ENCODE results near the gene DNAJB11.
"Not testable (repeated sequence)": the region's sequence is repeated elsewhere in the genome, so short reads cannot be mapped to it uniquely, and the experiment has no call there.

DNAJB11 gene

GRCh38 chr3:186627852-186628414, 57.4 kb downstream of the DNAJB11 start:
- no peak overlapping the region for H3K27ac ChIP-seq
- no peak for TF ChIP-seq ZFX (IDR thresholded peaks at IDR 0.05)
- TF ChIP-seq CTCF (conservative IDR thresholded peaks at IDR 0.05), result no peak

- no peak overlapping the region for H3K27ac ChIP-seq
- no peak for TF ChIP-seq ZFX (IDR thresholded peaks at IDR 0.05)
- TF ChIP-seq CTCF (conservative IDR thresholded peaks at IDR 0.05), result no peak
These were observed 58.2 kb downstream of the DNAJB11 start for GRCh38 chr3:186628756-186629155.

- TF ChIP-seq ZFX (IDR thresholded peaks at IDR 0.05) (no peak), CTCF (conservative IDR thresholded peaks at IDR 0.05) (no peak)
- H3K27ac ChIP-seq, result no peak overlapping the region
These were observed 60.6 kb downstream of the DNAJB11 start for GRCh38 chr3:186630950-186631641.

- no peak for TF ChIP-seq CTCF (conservative IDR thresholded peaks at IDR 0.05)
- no peak for TF ChIP-seq ZFX (IDR thresholded peaks at IDR 0.05)
These were observed 63.0 kb downstream of the DNAJB11 start for GRCh38 chr3:186633481-186633880.

GRCh38 chr3:186634207-186634606, 63.7 kb downstream of the DNAJB11 start:
- not testable (repeated sequence) for H3K27ac ChIP-seq

More at GRCh38 chr3:186633481-186633880, 63.0 kb downstream of the DNAJB11 start:
- H3K27ac ChIP-seq, result no peak overlapping the region

All from C4-2B (cell line).